GM19463 (cell line): ENCODE measurements around the gene VPS72.
"Not testable (repeated sequence)": the region's sequence is repeated elsewhere in the genome, so short reads cannot be mapped to it uniquely, and the experiment has no call there.

Experiments
- ATAC-seq: cut with Tn5 transposase; IDR thresholded peaks from one replicate; pipeline ENCODE4 v1.9.1; 2021; ENCODE audit warnings: mild to moderate bottlenecking, moderate library complexity; ENCODE audit not compliant: unreplicated experiment

Gene VPS72

GRCh38 chr1:151189637-151190445 lies at the start of gene VPS72:
Gene VPS72, minus strand, starts transcription at chr1:151190197. Its CDS starts 76 bp downstream, at chr1:151190121.
- ATAC-seq = peak; percentile 95

GRCh38 chr1:151238467-151238739 lies 48.4 kb upstream of the VPS72 start:
- no peak for ATAC-seq

- ATAC-seq = no peak
Observed at GRCh38 chr1:151237678-151238466, 47.9 kb upstream of the VPS72 start.

GRCh38 chr1:151235235-151235634 lies 45.2 kb upstream of the VPS72 start:
- no peak for ATAC-seq

GRCh38 chr1:151222130-151222529 lies 32.1 kb upstream of the VPS72 start:
- no peak for ATAC-seq

- no peak for ATAC-seq
Observed at GRCh38 chr1:151221616-151222015, 31.6 kb upstream of the VPS72 start.

- no peak for ATAC-seq
Observed at GRCh38 chr1:151213560-151213959, 23.6 kb upstream of the VPS72 start.

GRCh38 chr1:151211972-151212705 lies 22.1 kb upstream of the VPS72 start:
- ATAC-seq = no peak

- ATAC-seq = no peak
Observed at GRCh38 chr1:151210830-151211229, 20.8 kb upstream of the VPS72 start.

GRCh38 chr1:151205381-151205965 lies 15.5 kb upstream of the VPS72 start:
- ATAC-seq = not testable (repeated sequence)

GRCh38 chr1:151199873-151200581 lies 10.0 kb upstream of the VPS72 start:
- no peak for ATAC-seq

GRCh38 chr1:151198254-151199127 lies 8.5 kb upstream of the VPS72 start, which contains the start of gene PIP5K1A:
Gene PIP5K1A, plus strand, starts transcription at chr1:151198552. Its CDS starts 445 bp downstream, at chr1:151198997.
- ATAC-seq = peak; percentile 81

GRCh38 chr1:151197863-151198253 lies 7.9 kb upstream of the VPS72 start:
- ATAC-seq = no peak

GRCh38 chr1:151196292-151196800 lies 6.3 kb upstream of the VPS72 start:
- no peak for ATAC-seq

GRCh38 chr1:151194894-151195594 lies 5.0 kb upstream of the VPS72 start:
- not testable (repeated sequence) for ATAC-seq

GRCh38 chr1:151193856-151194255 lies 3.9 kb upstream of the VPS72 start:
- ATAC-seq = no peak

GRCh38 chr1:151193304-151193703 lies 3.3 kb upstream of the VPS72 start:
- no peak for ATAC-seq

- no peak for ATAC-seq
Observed at GRCh38 chr1:151192047-151192446, 2.0 kb upstream of the VPS72 start.

GRCh38 chr1:151188667-151189066 lies 1.3 kb downstream of the VPS72 start:
- ATAC-seq = not testable (repeated sequence)
